ENCODE results near the gene KIF1A. TPM values are rescaled to one million over a fixed set of nuclear protein-coding genes. Genes with fewer than 3 reads are reported as not detected.
A peak's percentile ranks its signal among the peaks of the same experiment; 100 is the strongest.

KIF1A gene
- 2.2 TPM for total RNA-seq (ENCODE audit: insufficient read depth, low replicate concordance)

- no peak for DNase-seq (ENCODE audit: low spot score)
Measured at GRCh38 chr2:240819858-240820606, at the start of gene KIF1A. Gene KIF1A, minus strand, starts transcription at chr2:240820219. Its CDS starts 22,467 bp downstream, at chr2:240797752.

GRCh38 chr2:240869109-240869955 is 49.3 kb upstream of the KIF1A start:
- no peak for DNase-seq (ENCODE audit: low spot score)

- no peak for DNase-seq (ENCODE audit: low spot score)
Measured at GRCh38 chr2:240868286-240869108, 48.5 kb upstream of the KIF1A start, which contains the start of gene AGXT. Gene AGXT, plus strand, starts transcription at chr2:240868824. Its CDS starts 42 bp downstream, at chr2:240868866.

- no peak for DNase-seq (ENCODE audit: low spot score)
Measured at GRCh38 chr2:240865391-240865790, 45.4 kb upstream of the KIF1A start.

GRCh38 chr2:240864475-240864874 is 44.5 kb upstream of the KIF1A start:
- DNase-seq (ENCODE audit: low spot score): no peak

- no peak for DNase-seq (ENCODE audit: low spot score)
Measured at GRCh38 chr2:240861547-240861946, 41.5 kb upstream of the KIF1A start.

- DNase-seq (ENCODE audit: low spot score): no peak
Measured at GRCh38 chr2:240858871-240859270, 38.9 kb upstream of the KIF1A start.

GRCh38 chr2:240858321-240858720 is 38.3 kb upstream of the KIF1A start:
- no peak for DNase-seq (ENCODE audit: low spot score)

- no peak for DNase-seq (ENCODE audit: low spot score)
Measured at GRCh38 chr2:240857039-240858008, 37.3 kb upstream of the KIF1A start.

- DNase-seq (ENCODE audit: low spot score): no peak
Measured at GRCh38 chr2:240856151-240856980, 36.3 kb upstream of the KIF1A start.

- no peak for DNase-seq (ENCODE audit: low spot score)
Measured at GRCh38 chr2:240855670-240856069, 35.7 kb upstream of the KIF1A start.

- no peak for DNase-seq (ENCODE audit: low spot score)
Measured at GRCh38 chr2:240852671-240853314, 32.8 kb upstream of the KIF1A start.

- peak; percentile 72 for DNase-seq (ENCODE audit: low spot score)
Measured at GRCh38 chr2:240851078-240851991, 31.3 kb upstream of the KIF1A start.

GRCh38 chr2:240850756-240851077 is 30.7 kb upstream of the KIF1A start:
- no peak for DNase-seq (ENCODE audit: low spot score)

- DNase-seq (ENCODE audit: low spot score): no peak
Measured at GRCh38 chr2:240850026-240850425, 30.0 kb upstream of the KIF1A start.

GRCh38 chr2:240848900-240849680 is 29.1 kb upstream of the KIF1A start:
- DNase-seq (ENCODE audit: low spot score): no peak

GRCh38 chr2:240847817-240848216 is 27.8 kb upstream of the KIF1A start:
- no peak for DNase-seq (ENCODE audit: low spot score)

Data from umbilical cord (tissue), 2 donors.